GM18520 (cell line): ENCODE results near the gene SNX27.
"Not testable (repeated sequence)": the region's sequence is repeated elsewhere in the genome, so short reads cannot be mapped to it uniquely, and the experiment has no call there.

Experiments used
- ATAC-seq: cut with Tn5 transposase; IDR thresholded peaks from one replicate; pipeline ENCODE4 v1.9.1; 2021; ENCODE audit not compliant: unreplicated experiment

SNX27 gene

GRCh38 chr1:151638074-151638775 lies 26.4 kb downstream of the SNX27 start:
- ATAC-seq = no peak

- no peak for ATAC-seq
These were observed 27.0 kb downstream of the SNX27 start for GRCh38 chr1:151638812-151639211.

DNA sequence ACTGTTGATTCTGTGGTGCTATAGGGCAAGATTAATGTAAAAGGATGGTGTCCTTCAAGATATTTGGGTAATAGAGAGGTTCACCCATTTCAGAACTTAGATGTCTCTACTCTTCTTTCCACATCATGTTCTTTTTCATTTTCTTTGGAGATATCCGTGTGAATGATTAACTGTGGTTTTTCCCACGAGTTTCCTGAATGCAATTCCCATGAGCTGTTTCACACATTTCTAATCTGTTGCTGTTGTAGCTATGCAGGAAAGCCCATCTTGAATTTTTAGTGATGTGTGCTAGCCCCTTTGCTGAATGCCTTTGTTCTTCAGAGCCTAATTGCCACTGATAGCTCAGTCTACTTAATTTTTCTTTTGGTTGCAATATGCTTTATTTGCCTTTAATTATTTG lies 27.6 kb downstream of the SNX27 start:
- no peak for ATAC-seq

GRCh38 chr1:151641229-151641628 lies 29.4 kb downstream of the SNX27 start:
- ATAC-seq = no peak

- ATAC-seq = not testable (repeated sequence)
These were observed 31.2 kb downstream of the SNX27 start for GRCh38 chr1:151643085-151643484.

GRCh38 chr1:151644001-151644400 lies 32.2 kb downstream of the SNX27 start:
- ATAC-seq = no peak

DNA sequence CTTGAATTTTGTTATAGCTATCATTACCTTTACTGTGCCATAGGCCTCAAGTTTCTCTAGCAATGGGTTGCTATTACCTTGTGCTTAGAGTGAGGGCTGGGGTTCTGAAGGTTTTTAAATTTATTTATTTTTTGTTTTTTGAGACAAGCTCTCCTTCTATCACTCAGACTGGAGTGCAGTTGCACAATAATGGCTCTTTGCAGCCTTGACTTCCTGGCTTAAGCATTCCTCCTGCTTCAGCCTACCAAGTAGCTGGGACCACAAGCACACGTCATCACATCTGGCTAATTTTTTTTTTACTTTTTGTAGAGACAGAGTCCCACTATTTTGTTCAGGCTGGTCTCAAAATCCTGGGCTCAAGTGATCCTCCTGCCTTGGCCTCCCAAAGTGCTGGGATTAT lies 41.5 kb downstream of the SNX27 start:
- ATAC-seq = no peak

DNA sequence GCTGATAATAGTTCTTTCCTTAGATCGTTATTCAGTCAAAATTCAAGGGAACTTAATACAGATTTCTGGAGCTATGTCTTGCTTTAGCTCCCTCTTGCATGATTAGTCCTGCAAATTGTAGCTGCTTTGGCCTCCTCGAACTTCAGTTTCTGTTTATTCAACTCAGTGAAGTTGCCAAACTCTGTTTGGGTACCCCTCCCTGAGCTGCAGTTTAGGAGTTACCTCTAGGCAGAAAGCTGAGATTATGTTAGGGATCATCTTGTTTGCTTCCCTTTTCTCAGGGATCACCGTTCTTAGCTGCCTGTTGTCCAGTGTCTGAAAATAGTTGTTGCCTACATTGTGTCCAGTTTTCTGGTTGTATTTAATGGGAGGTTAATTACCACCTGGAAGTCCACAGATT lies 43.5 kb downstream of the SNX27 start:
- ATAC-seq = no peak

- no peak for ATAC-seq
These were observed 49.9 kb downstream of the SNX27 start for GRCh38 chr1:151661751-151662150.

DNA sequence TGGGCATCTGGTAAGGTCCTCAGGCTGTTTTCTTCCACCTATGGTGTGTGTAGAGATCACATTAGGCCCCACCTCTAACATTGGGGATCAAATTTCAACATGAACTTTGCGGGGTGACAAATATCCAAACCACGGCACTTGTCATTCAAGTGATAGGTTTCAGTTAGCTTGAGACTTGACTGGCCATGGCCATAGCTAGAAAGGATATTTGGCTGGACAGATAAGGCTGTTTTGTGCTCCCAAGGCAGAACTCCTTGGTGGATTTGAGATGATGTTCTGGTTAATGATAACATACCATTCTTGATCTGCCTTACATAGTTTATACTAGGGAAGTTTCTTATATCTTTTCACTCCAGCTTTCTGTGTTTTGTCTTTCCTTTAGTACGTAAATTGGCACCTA lies 56.2 kb downstream of the SNX27 start:
- ATAC-seq = no peak

DNA sequence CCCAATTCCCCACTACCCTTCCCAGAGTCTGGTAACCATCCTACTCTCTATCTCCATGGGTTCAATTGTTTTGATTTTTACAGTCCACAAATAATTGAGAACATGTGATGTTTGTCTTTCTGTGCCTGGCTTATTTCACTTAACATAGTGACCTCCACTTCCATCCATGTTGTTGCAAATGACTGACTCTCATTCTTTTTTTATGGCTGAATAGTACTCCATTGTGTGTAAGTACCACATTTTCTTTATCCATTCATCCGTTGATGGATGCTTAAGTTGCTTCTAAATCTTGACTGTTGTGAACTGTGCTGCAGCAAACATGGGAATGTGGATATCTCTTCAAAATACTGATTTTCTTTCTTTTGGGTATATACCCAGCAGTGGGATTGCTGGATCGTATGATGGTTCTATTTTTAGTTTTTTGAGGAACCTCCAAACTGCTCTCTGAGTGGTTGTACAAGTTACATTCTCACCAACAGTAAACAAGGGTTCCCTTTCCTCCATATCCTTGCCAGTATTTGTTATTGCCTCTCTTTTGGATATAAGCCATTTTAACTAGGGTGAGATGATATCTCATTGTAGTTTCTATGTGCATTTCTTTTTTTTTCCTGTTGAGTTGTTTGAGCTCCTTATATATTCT lies 58.3 kb downstream of the SNX27 start:
- not testable (repeated sequence) for ATAC-seq

DNA sequence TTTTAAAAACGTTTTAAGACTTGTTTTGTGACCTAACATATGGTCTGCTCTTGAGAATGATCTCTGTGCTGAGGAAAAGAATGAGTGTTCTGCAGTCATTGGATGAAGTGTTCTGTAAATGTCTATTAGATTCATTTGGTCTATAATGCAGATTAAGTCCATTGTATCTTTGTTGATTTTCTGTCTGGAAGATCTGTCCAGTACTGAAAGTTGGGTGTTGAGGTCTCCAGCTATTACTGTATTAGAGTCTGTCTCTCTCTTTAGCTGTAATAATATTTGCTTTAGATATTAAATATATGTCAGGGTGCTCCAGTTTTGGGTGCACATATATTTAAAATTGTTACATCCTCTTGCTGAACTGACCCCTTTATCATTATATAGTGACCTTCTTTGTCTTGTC lies 61.6 kb downstream of the SNX27 start:
- no peak for ATAC-seq

- no peak for ATAC-seq
These were observed 68.5 kb downstream of the SNX27 start for GRCh38 chr1:151680391-151680790.

DNA sequence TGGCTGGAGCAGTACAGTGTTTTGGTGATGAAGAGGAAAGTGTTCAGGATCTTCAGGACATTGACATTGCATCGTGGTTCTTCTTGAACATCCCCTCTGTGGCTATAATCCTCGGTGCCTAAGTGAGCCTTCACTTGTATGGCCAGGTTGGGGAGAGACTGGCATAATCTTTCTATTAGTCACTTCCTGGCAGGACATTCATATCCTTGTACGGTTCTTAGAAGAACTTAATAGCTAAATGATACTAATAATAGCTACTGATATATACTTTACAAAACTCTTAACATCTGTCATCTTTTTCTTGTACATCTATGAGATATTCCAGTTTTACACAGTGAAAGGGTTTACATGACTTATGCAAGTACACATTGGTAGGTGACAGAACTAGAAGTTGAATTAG lies 69.0 kb downstream of the SNX27 start:
- ATAC-seq = no peak

DNA sequence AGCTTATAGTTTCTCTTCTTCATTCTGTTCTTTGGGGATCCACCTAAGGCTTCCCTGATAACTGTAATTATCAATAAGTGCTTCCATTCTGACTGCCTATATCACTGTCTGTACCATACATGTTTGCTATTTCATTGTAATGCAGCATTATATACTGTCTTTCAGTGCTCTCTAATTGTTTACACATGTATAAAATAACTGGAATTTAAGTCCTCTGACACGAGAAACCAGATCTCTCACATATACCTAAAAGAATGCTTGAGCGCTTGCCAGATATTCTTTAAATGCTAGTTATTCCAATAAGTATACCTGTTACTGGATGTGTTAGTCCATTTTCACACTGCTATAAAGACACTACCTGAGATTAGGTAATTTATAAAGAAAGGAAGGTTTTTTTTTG lies 70.1 kb downstream of the SNX27 start:
- ATAC-seq = no peak

GRCh38 chr1:151682901-151683300 lies 71.1 kb downstream of the SNX27 start:
- ATAC-seq = not testable (repeated sequence)

- no peak for ATAC-seq
These were observed 72.3 kb downstream of the SNX27 start for GRCh38 chr1:151684128-151684527.

DNA sequence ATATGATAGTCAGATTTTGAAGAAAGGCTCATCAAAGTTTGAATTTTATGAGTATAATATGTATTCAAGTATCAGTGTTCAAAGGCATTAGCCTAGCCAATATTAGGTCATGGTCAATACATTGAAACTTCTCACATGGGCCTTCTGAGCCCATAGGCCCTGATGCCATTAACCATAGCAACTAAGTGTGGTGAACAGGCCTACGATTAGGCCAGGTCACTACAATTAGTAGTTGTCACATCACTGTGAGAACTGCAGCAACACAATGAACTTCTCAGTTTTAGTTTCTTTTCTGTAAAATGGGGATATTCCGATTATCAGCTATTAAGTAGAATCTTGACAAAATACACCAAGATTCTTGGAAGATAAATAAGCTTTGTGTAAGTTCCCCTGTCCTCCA lies 74.7 kb downstream of the SNX27 start:
- ATAC-seq = no peak

GRCh38 chr1:151689494-151689893 lies 77.6 kb downstream of the SNX27 start:
- ATAC-seq = no peak

DNA sequence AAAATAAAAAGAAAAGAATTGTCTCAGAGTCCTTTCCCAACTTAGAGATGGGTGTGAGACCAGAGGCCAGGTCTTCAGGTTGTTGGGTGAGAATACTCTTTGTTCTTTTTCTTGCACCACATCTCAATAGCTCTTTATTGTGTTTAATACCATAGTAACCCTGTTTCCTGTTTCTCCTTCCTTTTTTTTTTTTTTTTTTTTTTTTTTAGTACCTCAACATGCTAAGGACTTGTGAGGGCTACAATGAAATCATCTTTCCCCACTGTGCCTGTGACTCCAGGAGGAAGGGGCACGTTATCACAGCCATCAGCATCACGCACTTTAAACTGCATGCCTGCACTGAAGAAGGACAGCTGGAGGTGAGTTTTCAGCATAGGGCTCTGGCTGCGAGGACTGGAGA lies 80.4 kb downstream of the SNX27 start:
- ATAC-seq = no peak

DNA sequence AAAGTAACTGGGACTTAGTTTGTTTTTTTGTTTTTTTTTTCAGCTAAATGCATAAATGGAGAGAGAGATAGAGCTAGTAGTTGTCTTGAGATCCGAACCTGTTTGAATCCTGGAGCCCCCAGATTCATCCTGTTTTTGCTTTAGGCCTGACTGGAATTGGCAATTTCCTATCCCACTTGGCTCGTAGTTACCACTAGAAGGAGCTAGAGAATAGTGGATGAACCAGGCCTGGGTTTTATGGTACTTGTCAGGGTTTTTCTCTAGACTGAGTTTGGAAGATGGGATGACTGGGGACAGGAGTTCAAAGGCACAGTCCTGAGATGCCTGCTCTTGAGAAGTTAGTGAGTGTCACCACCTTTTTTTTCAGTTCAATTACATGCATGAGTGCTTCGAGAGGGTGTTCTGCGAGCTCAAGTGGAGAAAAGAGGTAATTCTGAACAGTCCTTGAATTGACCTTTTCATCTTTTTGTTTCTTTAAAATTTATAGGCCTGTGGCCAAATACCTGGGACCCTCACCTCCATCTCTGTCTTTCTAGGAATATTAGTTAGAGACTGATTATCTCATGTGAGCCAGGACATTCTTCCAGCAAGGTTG lies 81.3 kb downstream of the SNX27 start:
- ATAC-seq = no peak

DNA sequence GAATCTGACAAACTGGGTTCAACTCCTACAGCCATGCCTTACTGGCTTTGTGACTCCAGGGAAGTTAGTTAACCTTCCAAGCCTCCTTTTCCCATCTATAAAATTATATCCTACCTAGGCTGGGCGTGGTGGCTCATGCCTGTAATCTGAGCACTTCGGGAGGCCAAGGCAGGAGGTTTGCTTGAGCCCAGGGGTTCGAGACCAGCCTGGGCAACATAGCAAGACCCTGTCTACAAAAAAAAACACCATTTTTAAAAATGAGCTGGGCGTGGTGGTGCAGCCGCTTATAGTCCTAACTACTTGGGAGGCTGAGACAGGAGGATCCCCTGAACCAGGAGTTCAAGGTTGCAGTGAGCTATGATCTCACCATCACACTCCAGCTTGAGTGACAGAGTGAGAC lies 89.7 kb downstream of the SNX27 start:
- ATAC-seq = no peak

DNA sequence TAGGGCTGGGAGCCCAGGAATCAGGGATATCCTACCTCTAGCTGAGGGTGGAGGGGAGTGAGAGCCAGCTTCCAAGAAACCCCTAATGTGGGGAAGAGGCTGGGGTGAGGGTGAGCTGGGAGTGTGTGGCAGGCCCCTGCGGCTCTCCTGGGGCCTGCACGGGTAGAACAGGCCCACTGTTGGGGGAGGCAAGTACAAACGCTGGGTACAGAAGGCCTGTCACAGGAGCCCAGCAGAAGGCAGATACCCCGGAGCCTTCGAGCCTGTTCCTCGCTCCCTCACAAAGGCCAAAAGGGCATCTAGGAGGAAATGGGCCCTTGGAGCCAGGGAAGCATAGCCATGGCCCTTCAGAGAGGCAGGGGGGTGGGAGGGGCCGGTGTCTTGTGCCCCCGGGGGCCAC lies 91.1 kb downstream of the SNX27 start:
- no peak for ATAC-seq
